H1 (cell line): Measurements from ENCODE around the gene ERO1B. TPM values are rescaled to one million over a fixed set of nuclear protein-coding genes. Genes with fewer than 3 reads are reported as not detected.

Experiments used
- CBX5 ChIP-seq: fragments of 300-800, 300-1000 bp; sonication (generic); IDR thresholded peaks from 2 replicates; pipeline ENCODE4 v1.7.1; 2016; ENCODE audit warnings: antibody characterized with exemption, low read length, low read depth
- CEBPB ChIP-seq: IDR thresholded peaks from 2 replicates; pipeline ENCODE4 v1.6.1; 2012; ENCODE audit warnings: low read depth, low read length
- CHD2 ChIP-seq: IDR thresholded peaks from 2 replicates; pipeline ENCODE4 v1.6.1; 2012; ENCODE audit warnings: low read length, improper control_type of control experiment
- CHD7 ChIP-seq: fragments of 300-600 bp; sonication (generic); IDR thresholded peaks from 2 replicates; pipeline ENCODE4 v1.7.1; 2012; ENCODE audit warnings: low read length, moderate library complexity, mild to moderate bottlenecking, inconsistent platforms; ENCODE audit not compliant: insufficient replicate concordance
- CTBP2 ChIP-seq: IDR thresholded peaks from 2 replicates; pipeline ENCODE4 v1.7.0; 2011; ENCODE audit warnings: borderline replicate concordance, mild to moderate bottlenecking, moderate library complexity, mixed read lengths, low read length; ENCODE audit not compliant: insufficient read depth, insufficient read length
- GTF2F1 ChIP-seq: IDR thresholded peaks from 2 replicates; pipeline ENCODE4 v1.6.1; 2012; ENCODE audit warnings: low read depth, low read length, improper control_type of control experiment, borderline replicate concordance
- HDAC2 ChIP-seq, 2 experiments: fragments of 300-600 bp in 1 of 2; sonication (generic) in 1 of 2; IDR thresholded peaks; 2 replicates each; pipeline ENCODE4 v1.6.1; 2011 to 2012; ENCODE audit warnings: low read depth in 2 of 2, low read length in 2 of 2, mild to moderate bottlenecking in 2 of 2, moderate library complexity in 2 of 2, borderline replicate concordance in 1 of 2, inconsistent platforms in 1 of 2
- JUND ChIP-seq: IDR thresholded peaks from 2 replicates; pipeline ENCODE4 v1.6.1; 2011; ENCODE audit warnings: mild to moderate bottlenecking, improper control_type of control experiment, low read length
- KDM5A ChIP-seq: fragments of 200-600 bp; IDR thresholded peaks from 2 replicates; pipeline ENCODE4 v1.7.1; 2012; ENCODE audit warnings: mild to moderate bottlenecking, low read length, inconsistent platforms, mixed read lengths
- RAD21 ChIP-seq, 2 experiments: IDR thresholded peaks in 1 of 2; conservative IDR thresholded peaks in 1 of 2; 2 replicates each; pipeline ENCODE4 v1.6.1; 2011; ENCODE audit warnings: low read depth in 2 of 2, low read length in 2 of 2, improper control_type of control experiment in 1 of 2, inconsistent platforms in 1 of 2, mild to moderate bottlenecking in 1 of 2, moderate library complexity in 1 of 2
- TBP ChIP-seq: IDR thresholded peaks from 2 replicates; pipeline ENCODE4 v1.6.1; 2011; ENCODE audit warnings: low read depth, low read length, improper control_type of control experiment
- YY1 ChIP-seq: IDR thresholded peaks from 2 replicates; pipeline ENCODE4 v1.6.1; 2011; ENCODE audit warnings: low read depth, mild to moderate bottlenecking, low read length
- polyA plus RNA-seq, 7 experiments: library from polyadenylated mRNA; depleted of rRNA in 3 of 7; stranded (reverse) in 5 of 7; unstranded in 2 of 7; fragments of >200 nt in 5 of 7; fragments of 200-250 nt in 2 of 7; gene quantifications; 1 replicate in 5 of 7; 2 replicates in 1 of 7; 4 replicates in 1 of 7; pipeline versions ENCODE4 v1.2.1 to v1.2.3, GENCODE V29; 2011 to 2013; ENCODE audit warnings: missing spikeins in 2 of 7, mixed read lengths in 2 of 7
- total RNA-seq: library from RNA; stranded (reverse); fragmentation: NEBNext Ultra II Directional; extraction: Animal tissue kit (Norgen Biotek cat#: 25700); gene quantifications from 2 replicates; pipeline ENCODE4 v1.2.1, GENCODE V29; 2021

ERO1B gene
- total and polyA plus RNA-seq, 2 of the 8 experiments (the other 6 are each of a cell fraction or from before 2014, with no cell fraction given), result 0.74 to 5.6 TPM

GRCh38 chr1:236320214-236320613 lies 38.5 kb upstream of the ERO1B start (continued):
- no peak for TF ChIP-seq CHD7
- TF ChIP-seq GTF2F1, result no peak
- TF ChIP-seq TBP, result no peak
- no peak for TF ChIP-seq CTBP2
- TF ChIP-seq JUND, result no peak
- TF ChIP-seq CHD2, result no peak
- TF ChIP-seq YY1, result no peak
- TF ChIP-seq CBX5, result no peak
- TF ChIP-seq HDAC2 (IDR thresholded peaks at IDR 0.05; ENCODE audit: borderline replicate concordance in 1 of 2, low read depth in 2 of 2, low read length in 2 of 2), result no peak
- TF ChIP-seq CEBPB, result no peak
- no peak for TF ChIP-seq KDM5A
- TF ChIP-seq RAD21 (IDR thresholded peaks at IDR 0.05 in 1 of 2, conservative IDR thresholded peaks at IDR 0.05 in 1 of 2; ENCODE audit: low read depth in 2 of 2, low read length in 2 of 2), result no peak
